Liver (tissue), 9 donors: ENCODE data around the gene UNC5A. TPM values are rescaled to one million over a fixed set of nuclear protein-coding genes. Genes with fewer than 3 reads are reported as not detected.

Source experiments
- DNase-seq: peaks from one replicate; pipeline ENCODE4 v3.0.0-alpha.2; 2017; ENCODE audit warnings: low spot score
- H3K27ac ChIP-seq, 2 donors: one replicate each; pipeline ENCODE4 v1.7.0; 2013; ENCODE audit warnings: inconsistent platforms in 2 of 2, low read length in 2 of 2, control low read depth in 1 of 2, low read depth in 1 of 2, mild to moderate bottlenecking in 1 of 2
- H3K27me3 ChIP-seq, 4 donors: one replicate each; pipeline versions ENCODE4 v1.6.1 to v1.7.0; 2013; ENCODE audit warnings: low read length in 3 of 4, inconsistent platforms in 1 of 4, mild to moderate bottlenecking in 1 of 4, moderate library complexity in 1 of 4; ENCODE audit not compliant: control insufficient read depth in 4 of 4, insufficient read depth in 4 of 4
- H3K36me3 ChIP-seq, 4 donors: one replicate each; pipeline versions ENCODE4 v1.6.1 to v1.7.0; 2013; ENCODE audit warnings: low read length in 3 of 4, mild to moderate bottlenecking in 3 of 4, low read depth in 1 of 4, moderate library complexity in 1 of 4; ENCODE audit not compliant: control insufficient read depth in 4 of 4, insufficient read depth in 3 of 4
- H3K4me1 ChIP-seq, 4 donors: one replicate each; pipeline versions ENCODE4 v1.6.1 to v1.7.0; 2013; ENCODE audit warnings: low read length in 3 of 4, mild to moderate bottlenecking in 3 of 4, moderate library complexity in 1 of 4; ENCODE audit not compliant: control insufficient read depth in 4 of 4, insufficient read depth in 4 of 4
- H3K4me3 ChIP-seq, 3 donors: one replicate each; pipeline versions ENCODE4 v1.6.1 to v1.7.0; 2013; ENCODE audit warnings: low read length in 3 of 3, control low read depth in 1 of 3, low read depth in 1 of 3, mild to moderate bottlenecking in 1 of 3
- H3K9ac ChIP-seq, 2 donors: one replicate each; pipeline ENCODE4 v1.7.0; 2013; ENCODE audit warnings: low read length in 2 of 2, mild to moderate bottlenecking in 2 of 2, moderate library complexity in 2 of 2, control low read depth in 1 of 2, low read depth in 1 of 2
- H3K9me3 ChIP-seq, 4 donors: one replicate each; pipeline versions ENCODE4 v1.6.1 to v1.7.0; 2013; ENCODE audit warnings: low read length in 3 of 4; ENCODE audit not compliant: control insufficient read depth in 4 of 4
- ATF3 ChIP-seq: IDR thresholded peaks from 2 replicates; pipeline ENCODE4 v1.6.1; 2016; ENCODE audit warnings: antibody characterized with exemption
- CTCF ChIP-seq: fragments of 150-350 bp; IDR thresholded peaks from 2 replicates; pipeline ENCODE4 v1.5.1; 2017; ENCODE audit warnings: improper control_type of control experiment, low read depth, low read length; ENCODE audit not compliant: missing input control
- EGR1 ChIP-seq, 2 donors: IDR thresholded peaks; 2 replicates each; pipeline ENCODE4 v1.6.1; 2016 to 2018; ENCODE audit warnings: antibody characterized with exemption in 2 of 2, low read depth in 2 of 2
- FOXA1 ChIP-seq: IDR thresholded peaks from 2 replicates; pipeline ENCODE4 v1.6.1; 2016; ENCODE audit warnings: antibody characterized with exemption
- FOXA2 ChIP-seq: IDR thresholded peaks from 2 replicates; pipeline ENCODE4 v1.6.1; 2016; ENCODE audit warnings: antibody characterized with exemption
- HNF4A ChIP-seq, 2 donors: conservative IDR thresholded peaks; 2 replicates each; pipeline ENCODE4 v1.6.1; 2016; ENCODE audit warnings: antibody characterized with exemption in 2 of 2, mild to moderate bottlenecking in 2 of 2
- HNF4G ChIP-seq: IDR thresholded peaks from 2 replicates; pipeline ENCODE4 v1.6.1; 2016; ENCODE audit warnings: antibody characterized with exemption
- JUND ChIP-seq, 2 donors: IDR thresholded peaks; 2 replicates each; pipeline ENCODE4 v1.6.1; 2016; ENCODE audit warnings: antibody characterized with exemption in 2 of 2
- NR2F2 ChIP-seq: IDR thresholded peaks from 2 replicates; pipeline ENCODE4 v1.6.1; 2016; ENCODE audit warnings: antibody characterized with exemption
- RAD21 ChIP-seq, 2 donors: IDR thresholded peaks; 2 replicates each; pipeline ENCODE4 v1.6.1; 2016; ENCODE audit warnings: antibody characterized with exemption in 2 of 2, mild to moderate bottlenecking in 2 of 2
- RXRA ChIP-seq, 2 donors: IDR thresholded peaks; 2 replicates each; pipeline ENCODE4 v1.6.1; 2017 to 2018; ENCODE audit warnings: antibody characterized with exemption in 2 of 2, mild to moderate bottlenecking in 1 of 2
- SP1 ChIP-seq: IDR thresholded peaks from 2 replicates; pipeline ENCODE4 v1.6.1; 2018; ENCODE audit warnings: antibody characterized with exemption, mild to moderate bottlenecking
- YY1 ChIP-seq: IDR thresholded peaks from 2 replicates; pipeline ENCODE4 v1.6.1; 2016; ENCODE audit warnings: antibody characterized with exemption, mild to moderate bottlenecking
- WGBS: extraction: QIAGEN DNeasy Blood & Tissue Kit; methylation state at CpG from one replicate; pipeline ENCODE4 v1.1.7; 2013; 5-methylcytosine and 5-hydroxymethylcytosine counted together
- polyA plus RNA-seq, 2 donors: library from polyadenylated mRNA; stranded (reverse) in 1 of 2; unstranded in 1 of 2; fragments of 200-250 nt in 1 of 2; fragments of >200 nt in 1 of 2; fragmentation: Nextera tagmentation in 1 of 2; extraction: Ambion mirVana in 1 of 2; gene quantifications; one replicate each; pipeline versions ENCODE4 v1.2.1 to v1.2.3, GENCODE V29; 2013 to 2015
- total RNA-seq, 2 donors: library from RNA; depleted of rRNA; stranded (reverse); fragments of >200 nt; gene quantifications; one replicate each; pipeline ENCODE4 v1.2.3, GENCODE V29; 2014
- TF ChIP-seq, protein P1 (sequence below): IDR thresholded peaks from 2 replicates; pipeline ENCODE4 v1.6.1; 2016; ENCODE audit warnings: antibody characterized with exemption, mild to moderate bottlenecking
- TF ChIP-seq, protein P2 (sequence below): IDR thresholded peaks from 2 replicates; pipeline ENCODE4 v1.6.1; 2016; ENCODE audit warnings: antibody characterized with exemption
- TF ChIP-seq, protein P3 (sequence below): IDR thresholded peaks from 2 replicates; pipeline ENCODE4 v1.6.1; 2016; ENCODE audit warnings: antibody characterized with exemption
- donor health status: healthy.
- donor health status: healthy.
- donor health status: healthy.
- donor health status: healthy.
- donor health status: healthy.

Gene UNC5A
- total and polyA plus RNA-seq, 4 donors = under 0.01 to 0.07 (median 0.03) TPM; not detected in 1

GRCh38 chr5:176825957-176826356, 15.6 kb downstream of the UNC5A start:
- Histone ChIP-seq H3K4me3 (no peak overlapping the region), H3K36me3 (no peaks in the 10 kb centered on the region), H3K9me3 (no peaks in the 10 kb centered on the region), H3K27me3 (no peaks in the 10 kb centered on the region), H3K9ac (no peak overlapping the region), H3K27ac (no peak overlapping the region), H3K4me1 (no peaks in the 10 kb centered on the region)
- TF ChIP-seq HNF4A (conservative IDR thresholded peaks at IDR 0.05) (no peak), ATF3 (no peak), CTCF (no peak), EGR1 (IDR thresholded peaks at IDR 0.05; ENCODE audit: low read depth in 2 of 2) (no peak), SP1 (no peak), HNF4G (no peak), NR2F2 (no peak), FOXA1 (no peak), JUND (IDR thresholded peaks at IDR 0.05) (no peak), RAD21 (IDR thresholded peaks at IDR 0.05) (no peak)
- TF ChIP-seq, protein P1, sequence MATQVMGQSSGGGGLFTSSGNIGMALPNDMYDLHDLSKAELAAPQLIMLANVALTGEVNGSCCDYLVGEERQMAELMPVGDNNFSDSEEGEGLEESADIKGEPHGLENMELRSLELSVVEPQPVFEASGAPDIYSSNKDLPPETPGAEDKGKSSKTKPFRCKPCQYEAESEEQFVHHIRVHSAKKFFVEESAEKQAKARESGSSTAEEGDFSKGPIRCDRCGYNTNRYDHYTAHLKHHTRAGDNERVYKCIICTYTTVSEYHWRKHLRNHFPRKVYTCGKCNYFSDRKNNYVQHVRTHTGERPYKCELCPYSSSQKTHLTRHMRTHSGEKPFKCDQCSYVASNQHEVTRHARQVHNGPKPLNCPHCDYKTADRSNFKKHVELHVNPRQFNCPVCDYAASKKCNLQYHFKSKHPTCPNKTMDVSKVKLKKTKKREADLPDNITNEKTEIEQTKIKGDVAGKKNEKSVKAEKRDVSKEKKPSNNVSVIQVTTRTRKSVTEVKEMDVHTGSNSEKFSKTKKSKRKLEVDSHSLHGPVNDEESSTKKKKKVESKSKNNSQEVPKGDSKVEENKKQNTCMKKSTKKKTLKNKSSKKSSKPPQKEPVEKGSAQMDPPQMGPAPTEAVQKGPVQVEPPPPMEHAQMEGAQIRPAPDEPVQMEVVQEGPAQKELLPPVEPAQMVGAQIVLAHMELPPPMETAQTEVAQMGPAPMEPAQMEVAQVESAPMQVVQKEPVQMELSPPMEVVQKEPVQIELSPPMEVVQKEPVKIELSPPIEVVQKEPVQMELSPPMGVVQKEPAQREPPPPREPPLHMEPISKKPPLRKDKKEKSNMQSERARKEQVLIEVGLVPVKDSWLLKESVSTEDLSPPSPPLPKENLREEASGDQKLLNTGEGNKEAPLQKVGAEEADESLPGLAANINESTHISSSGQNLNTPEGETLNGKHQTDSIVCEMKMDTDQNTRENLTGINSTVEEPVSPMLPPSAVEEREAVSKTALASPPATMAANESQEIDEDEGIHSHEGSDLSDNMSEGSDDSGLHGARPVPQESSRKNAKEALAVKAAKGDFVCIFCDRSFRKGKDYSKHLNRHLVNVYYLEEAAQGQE = no peak
- TF ChIP-seq, protein P2, sequence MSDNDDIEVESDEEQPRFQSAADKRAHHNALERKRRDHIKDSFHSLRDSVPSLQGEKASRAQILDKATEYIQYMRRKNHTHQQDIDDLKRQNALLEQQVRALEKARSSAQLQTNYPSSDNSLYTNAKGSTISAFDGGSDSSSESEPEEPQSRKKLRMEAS = no peak
- TF ChIP-seq, protein P3, sequence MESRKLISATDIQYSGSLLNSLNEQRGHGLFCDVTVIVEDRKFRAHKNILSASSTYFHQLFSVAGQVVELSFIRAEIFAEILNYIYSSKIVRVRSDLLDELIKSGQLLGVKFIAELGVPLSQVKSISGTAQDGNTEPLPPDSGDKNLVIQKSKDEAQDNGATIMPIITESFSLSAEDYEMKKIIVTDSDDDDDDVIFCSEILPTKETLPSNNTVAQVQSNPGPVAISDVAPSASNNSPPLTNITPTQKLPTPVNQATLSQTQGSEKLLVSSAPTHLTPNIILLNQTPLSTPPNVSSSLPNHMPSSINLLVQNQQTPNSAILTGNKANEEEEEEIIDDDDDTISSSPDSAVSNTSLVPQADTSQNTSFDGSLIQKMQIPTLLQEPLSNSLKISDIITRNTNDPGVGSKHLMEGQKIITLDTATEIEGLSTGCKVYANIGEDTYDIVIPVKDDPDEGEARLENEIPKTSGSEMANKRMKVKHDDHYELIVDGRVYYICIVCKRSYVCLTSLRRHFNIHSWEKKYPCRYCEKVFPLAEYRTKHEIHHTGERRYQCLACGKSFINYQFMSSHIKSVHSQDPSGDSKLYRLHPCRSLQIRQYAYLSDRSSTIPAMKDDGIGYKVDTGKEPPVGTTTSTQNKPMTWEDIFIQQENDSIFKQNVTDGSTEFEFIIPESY = no peak
- DNase-seq = no peak
- WGBS = 85% methylated on average over 4 of the region's 4 CpGs

DNA sequence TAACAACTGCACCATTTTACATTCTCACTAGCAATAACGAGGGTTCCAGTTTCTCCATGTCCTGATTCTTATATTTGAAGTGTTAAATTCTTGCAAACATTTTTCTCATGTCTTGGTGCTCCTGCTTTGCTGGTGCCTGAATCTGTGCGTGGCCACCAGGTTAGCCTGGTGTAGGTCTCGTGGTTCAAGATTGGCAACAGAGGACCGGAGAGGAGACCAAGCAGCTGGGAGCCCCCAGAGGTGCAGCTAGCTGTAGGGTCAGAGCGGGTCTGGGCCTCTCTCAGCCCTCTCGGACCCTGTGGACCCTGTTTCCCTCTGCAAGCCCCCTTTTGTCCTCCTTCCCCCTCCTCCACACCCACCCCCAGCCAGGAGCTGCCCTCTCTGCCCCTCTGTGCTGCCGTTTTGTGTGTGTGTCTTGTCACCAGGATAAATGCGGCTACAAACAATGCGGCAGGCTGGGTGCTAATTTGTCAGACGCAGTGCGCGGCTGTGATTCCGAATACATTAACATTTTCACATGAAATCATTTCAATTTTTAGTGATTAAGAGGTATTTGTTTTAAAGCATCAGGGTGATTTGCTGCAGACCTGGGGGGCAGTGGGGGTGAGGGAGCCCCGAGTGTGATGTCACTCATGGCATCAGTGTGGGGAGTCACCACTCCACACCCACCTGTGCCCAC, 17.5 kb downstream of the UNC5A start:
- no peak for DNase-seq
- Histone ChIP-seq H3K4me1 (no peaks in the 10 kb centered on the region), H3K27me3 (no peaks in the 10 kb centered on the region), H3K9me3 (no peaks in the 10 kb centered on the region), H3K9ac (no peak overlapping the region), H3K27ac (no peak overlapping the region), H3K36me3 (no peaks in the 10 kb centered on the region), H3K4me3 (no peak overlapping the region)
- 82% methylated on average over 14 of the region's 14 CpGs for WGBS
- TF ChIP-seq FOXA2 (no peak), SP1 (no peak), RAD21 (IDR thresholded peaks at IDR 0.05) (no peak), ATF3 (no peak), YY1 (no peak), HNF4A (conservative IDR thresholded peaks at IDR 0.05) (no peak), RXRA (IDR thresholded peaks at IDR 0.05) (no peak), FOXA1 (no peak), JUND (IDR thresholded peaks at IDR 0.05) (no peak), EGR1 (IDR thresholded peaks at IDR 0.05; ENCODE audit: low read depth in 2 of 2) (no peak)
- TF ChIP-seq, protein P2 = no peak
- TF ChIP-seq, protein P1 = no peak
